H1 (cell line): ENCODE data around the gene WDR48. TPM values are rescaled to one million over a fixed set of nuclear protein-coding genes. Genes with fewer than 3 reads are reported as not detected.

Experiments used
- CTCF ChIA-PET: fragments of 300-600 bp; sonication (Branson Sonifier 250); formaldehyde crosslinking; loops from one replicate; lab custom pipeline; 2021; ENCODE audit not compliant: partially characterized antibody; lab: Charles Lee
- POLR2A ChIA-PET: fragments of 300-600 bp; sonication (Branson Sonifier 250); formaldehyde crosslinking; loops from one replicate; lab custom pipeline; 2021; ENCODE audit warnings: inconsistent platforms; ENCODE audit not compliant: partially characterized antibody; lab: Charles Lee
- DNase-seq, 2 experiments: peaks; one replicate each; pipeline versions ENCODE4 v3.0.0 to v3.0.0-alpha.2; 2010 to 2022; ENCODE audit warnings: low spot score in 2 of 2, low read depth in 1 of 2, mixed read lengths in 1 of 2
- FAIRE-seq: peaks from 2 replicates; lab custom pipeline; 2011; peaks lifted over from hg19 to GRCh38; lab: Jason Lieb, UNC
- H2AFZ ChIP-seq: 2 replicates; pipeline ENCODE4 v1.8.1; 2012; ENCODE audit warnings: low read length, inconsistent platforms
- H2AK5ac ChIP-seq: 2 replicates; pipeline ENCODE4 v1.6.1; 2013; ENCODE audit warnings: low read depth, low read length
- H2BK120ac ChIP-seq: replicated peaks from 2 replicates; pipeline ENCODE3; 2013; ENCODE audit warnings: low read depth, low read length, inconsistent platforms
- H2BK12ac ChIP-seq: 2 replicates; pipeline ENCODE4 v1.6.1; 2013; ENCODE audit warnings: low read depth, low read length
- H2BK15ac ChIP-seq: 2 replicates; pipeline ENCODE4 v1.6.1; 2013; ENCODE audit warnings: low read length
- H2BK20ac ChIP-seq: 2 replicates; pipeline ENCODE4 v1.6.1; 2013; ENCODE audit warnings: low read length
- H2BK5ac ChIP-seq: 2 replicates; pipeline ENCODE4 v1.6.1; 2013; ENCODE audit warnings: low read depth, low read length
- H3K14ac ChIP-seq: 2 replicates; pipeline ENCODE4 v1.6.1; 2013; ENCODE audit warnings: inconsistent platforms; ENCODE audit not compliant: insufficient read length
- H3K18ac ChIP-seq: 2 replicates; pipeline ENCODE4 v1.6.1; 2013; ENCODE audit warnings: low read length; ENCODE audit errors: extremely low read depth
- H3K23ac ChIP-seq: 2 replicates; pipeline ENCODE4 v1.6.1; 2013; ENCODE audit warnings: inconsistent platforms; ENCODE audit not compliant: insufficient read length
- H3K23me2 ChIP-seq: 2 replicates; pipeline ENCODE4 v1.6.1; 2013; ENCODE audit warnings: low read depth, low read length
- H3K27ac ChIP-seq: 2 replicates; pipeline ENCODE4 v1.6.1; 2011; ENCODE audit warnings: low read depth, low read length, inconsistent platforms
- H3K27me3 ChIP-seq, 4 experiments: replicated peaks in 1 of 4; 1 replicate in 1 of 4; 2 replicates in 3 of 4; pipeline versions ENCODE4 v1.6.1 to v1.8.1; 2011 to 2013; ENCODE audit warnings: low read length in 3 of 4, mild to moderate bottlenecking in 3 of 4, inconsistent platforms in 2 of 4, mixed read lengths in 2 of 4, moderate library complexity in 1 of 4; ENCODE audit not compliant: control insufficient read depth in 3 of 4, insufficient read depth in 3 of 4; ENCODE audit errors: extremely low read depth in 1 of 4
- H3K36me3 ChIP-seq, 4 experiments: 2 replicates each; pipeline versions ENCODE4 v1.6.1 to v1.8.1; 2011 to 2013; ENCODE audit warnings: mild to moderate bottlenecking in 4 of 4, low read length in 3 of 4, moderate library complexity in 2 of 4, control low read depth in 1 of 4, inconsistent platforms in 1 of 4; ENCODE audit not compliant: insufficient read depth in 4 of 4, control insufficient read depth in 2 of 4
- H3K4ac ChIP-seq: replicated peaks from 2 replicates; pipeline ENCODE3; 2013; ENCODE audit warnings: low read length, low read depth, mixed read lengths, inconsistent platforms; ENCODE audit not compliant: insufficient read length
- H3K4me1 ChIP-seq, 4 experiments: replicated peaks in 1 of 4; 1 replicate in 1 of 4; 2 replicates in 3 of 4; pipeline versions ENCODE4 v1.6.1 to v1.8.1; 2011 to 2013; ENCODE audit warnings: low read length in 3 of 4, inconsistent platforms in 2 of 4, mixed read lengths in 1 of 4; ENCODE audit not compliant: insufficient read depth in 4 of 4, control insufficient read depth in 3 of 4
- H3K4me2 ChIP-seq, 2 experiments: 2 replicates each; pipeline versions ENCODE4 v1.6.1 to v1.8.1; 2011 to 2013; ENCODE audit warnings: low read depth in 2 of 2, low read length in 2 of 2, control low read depth in 1 of 2, inconsistent platforms in 1 of 2, mild to moderate bottlenecking in 1 of 2; ENCODE audit not compliant: insufficient read depth in 1 of 2
- H3K4me3 ChIP-seq, 4 experiments: fragments of 200-600, 300-600 bp in 1 of 4; sonication (generic), shearing (Covaris generic), sonication (Bioruptor Twin) in 1 of 4; 2 replicates each; pipeline versions ENCODE4 v1.5.1 to v1.8.1; 2011 to 2016; ENCODE audit warnings: low read length in 4 of 4, low read depth in 3 of 4, control low read depth in 2 of 4, inconsistent platforms in 2 of 4, mild to moderate bottlenecking in 2 of 4, mixed read lengths in 1 of 4, moderate library complexity in 1 of 4; ENCODE audit not compliant: insufficient read depth in 2 of 4; ENCODE audit errors: extremely low read depth in 1 of 4
- H3K56ac ChIP-seq: replicated peaks from 2 replicates; pipeline ENCODE3; 2013; ENCODE audit warnings: low read depth, mild to moderate bottlenecking, mixed read lengths, low read length, inconsistent platforms; ENCODE audit not compliant: insufficient read length
- H3K79me1 ChIP-seq: 2 replicates; pipeline ENCODE4 v1.6.1; 2013; ENCODE audit warnings: low read depth, low read length, control low read depth
- H3K79me2 ChIP-seq, 2 experiments: 2 replicates each; pipeline versions ENCODE4 v1.6.1 to v1.8.1; 2012 to 2013; ENCODE audit warnings: low read length in 2 of 2, mild to moderate bottlenecking in 2 of 2, inconsistent platforms in 1 of 2; ENCODE audit not compliant: insufficient read depth in 2 of 2, control insufficient read depth in 1 of 2
- H3K9ac ChIP-seq, 4 experiments: replicated peaks in 1 of 4; 1 replicate in 1 of 4; 2 replicates in 3 of 4; pipeline versions ENCODE4 v1.6.1 to v1.8.1; 2011 to 2013; ENCODE audit warnings: low read depth in 3 of 4, low read length in 3 of 4, control low read depth in 2 of 4, mild to moderate bottlenecking in 2 of 4, moderate library complexity in 2 of 4, inconsistent platforms in 1 of 4; ENCODE audit errors: extremely low read depth in 1 of 4
- H3K9me3 ChIP-seq, 2 experiments: 2 replicates each; pipeline versions ENCODE4 v1.6.1 to v1.8.1; 2012 to 2013; ENCODE audit warnings: mild to moderate bottlenecking in 2 of 2, moderate library complexity in 2 of 2, control low read depth in 1 of 2, inconsistent platforms in 1 of 2, low read depth in 1 of 2, low read length in 1 of 2, mixed read lengths in 1 of 2; ENCODE audit not compliant: insufficient read depth in 2 of 2
- H4K20me1 ChIP-seq, 2 experiments: replicated peaks in 1 of 2; 2 replicates each; pipeline versions ENCODE3 to v1.8.1; 2011 to 2013; ENCODE audit warnings: inconsistent platforms in 2 of 2, low read length in 2 of 2, mild to moderate bottlenecking in 1 of 2; ENCODE audit not compliant: insufficient read depth in 2 of 2, control insufficient read depth in 1 of 2
- H4K5ac ChIP-seq: 2 replicates; pipeline ENCODE4 v1.6.1; 2013; ENCODE audit warnings: low read length, low read depth, mixed read lengths, inconsistent platforms; ENCODE audit not compliant: insufficient read length
- H4K8ac ChIP-seq: 2 replicates; pipeline ENCODE4 v1.8.0; 2013; ENCODE audit warnings: mild to moderate bottlenecking, moderate library complexity, low read length, inconsistent platforms; ENCODE audit not compliant: insufficient read depth; ENCODE audit errors: extremely low read depth
- H4K91ac ChIP-seq: replicated peaks from 2 replicates; pipeline ENCODE3; 2013; ENCODE audit warnings: low read length, mixed read lengths, inconsistent platforms; ENCODE audit not compliant: insufficient read length
- ASH2L ChIP-seq: fragments of 200-600, 300-600 bp; sonication (generic); IDR thresholded peaks from one replicate; pipeline ENCODE4 v1.7.1; 2017; ENCODE audit warnings: low read length
- JUN ChIP-seq: IDR thresholded peaks from 2 replicates; pipeline ENCODE4 v1.6.1; 2011; ENCODE audit warnings: low read depth, mild to moderate bottlenecking, improper control_type of control experiment, low read length
- JUND ChIP-seq: IDR thresholded peaks from 2 replicates; pipeline ENCODE4 v1.6.1; 2011; ENCODE audit warnings: mild to moderate bottlenecking, improper control_type of control experiment, low read length
- KDM4A ChIP-seq: IDR thresholded peaks from one replicate; pipeline ENCODE4 v1.7.1; 2012; ENCODE audit warnings: low read depth, mild to moderate bottlenecking, moderate library complexity, low read length, inconsistent platforms; ENCODE audit not compliant: severe bottlenecking
- KDM5A ChIP-seq: fragments of 200-600 bp; IDR thresholded peaks from 2 replicates; pipeline ENCODE4 v1.7.1; 2012; ENCODE audit warnings: mild to moderate bottlenecking, low read length, inconsistent platforms, mixed read lengths
- MAFK ChIP-seq: IDR thresholded peaks from 2 replicates; pipeline ENCODE4 v1.6.1; 2012; ENCODE audit warnings: low read depth, mild to moderate bottlenecking, improper control_type of control experiment, low read length
- PHF8 ChIP-seq: fragments of 200-600 bp; sonication (generic); conservative IDR thresholded peaks from 2 replicates; pipeline ENCODE4 v1.7.1; 2012; ENCODE audit warnings: low read depth, mild to moderate bottlenecking, inconsistent platforms, low read length, moderate library complexity
- RFX5 ChIP-seq: IDR thresholded peaks from 2 replicates; pipeline ENCODE4 v1.6.1; 2011; ENCODE audit warnings: low read depth, low read length, improper control_type of control experiment, borderline replicate concordance
- RNF2 ChIP-seq: fragments of 200-900, 300-1000 bp; sonication (generic); IDR thresholded peaks from 2 replicates; pipeline ENCODE4 v1.7.1; 2016; ENCODE audit warnings: borderline replicate concordance, low read depth, mild to moderate bottlenecking, antibody characterized with exemption, low read length; ENCODE audit not compliant: poor library complexity, severe bottlenecking; ENCODE audit errors: missing control alignments
- TBP ChIP-seq: IDR thresholded peaks from 2 replicates; pipeline ENCODE4 v1.6.1; 2011; ENCODE audit warnings: low read depth, low read length, improper control_type of control experiment
- ZNF274 ChIP-seq: IDR thresholded peaks from 2 replicates; pipeline ENCODE4 v1.7.0; 2012; ENCODE audit warnings: low read length, borderline replicate concordance; ENCODE audit errors: extremely low read depth
- WGBS, 2 experiments: shearing (Covaris generic) in 1 of 2; methylation state at CpG; one replicate each; pipeline versions ENCODE4 v1.1.6 to v1.1.7; 2013 to 2015; ENCODE audit warnings: low lambda C conversion rate in 2 of 2, mixed read lengths in 2 of 2, inconsistent platforms in 1 of 2, low coverage in 1 of 2, missing lambda C conversion rate in 1 of 2; ENCODE audit not compliant: insufficient replicate concordance in 2 of 2, insufficient coverage in 1 of 2, insufficient read length in 1 of 2; ENCODE audit errors: extremely low coverage in 1 of 2, missing lambda C conversion rate in 1 of 2; 5-methylcytosine and 5-hydroxymethylcytosine counted together
- polyA plus RNA-seq, 7 experiments: library from polyadenylated mRNA; depleted of rRNA in 3 of 7; stranded (reverse) in 5 of 7; unstranded in 2 of 7; fragments of >200 nt in 5 of 7; fragments of 200-250 nt in 2 of 7; gene quantifications; 1 replicate in 5 of 7; 2 replicates in 1 of 7; 4 replicates in 1 of 7; pipeline versions ENCODE4 v1.2.1 to v1.2.3, GENCODE V29; 2011 to 2013; ENCODE audit warnings: missing spikeins in 2 of 7, mixed read lengths in 2 of 7
- total RNA-seq: library from RNA; stranded (reverse); fragmentation: NEBNext Ultra II Directional; extraction: Animal tissue kit (Norgen Biotek cat#: 25700); gene quantifications from 2 replicates; pipeline ENCODE4 v1.2.1, GENCODE V29; 2021
- TF ChIP-seq, protein P1 (sequence below): IDR thresholded peaks from 2 replicates; pipeline ENCODE4 v1.6.1; 2012; ENCODE audit warnings: inconsistent platforms

The WDR48 gene
- total and polyA plus RNA-seq, 2 of the 8 experiments (the other 6 are each of a cell fraction or from before 2014, with no cell fraction given), result 21.2 to 54.1 TPM

DNA sequence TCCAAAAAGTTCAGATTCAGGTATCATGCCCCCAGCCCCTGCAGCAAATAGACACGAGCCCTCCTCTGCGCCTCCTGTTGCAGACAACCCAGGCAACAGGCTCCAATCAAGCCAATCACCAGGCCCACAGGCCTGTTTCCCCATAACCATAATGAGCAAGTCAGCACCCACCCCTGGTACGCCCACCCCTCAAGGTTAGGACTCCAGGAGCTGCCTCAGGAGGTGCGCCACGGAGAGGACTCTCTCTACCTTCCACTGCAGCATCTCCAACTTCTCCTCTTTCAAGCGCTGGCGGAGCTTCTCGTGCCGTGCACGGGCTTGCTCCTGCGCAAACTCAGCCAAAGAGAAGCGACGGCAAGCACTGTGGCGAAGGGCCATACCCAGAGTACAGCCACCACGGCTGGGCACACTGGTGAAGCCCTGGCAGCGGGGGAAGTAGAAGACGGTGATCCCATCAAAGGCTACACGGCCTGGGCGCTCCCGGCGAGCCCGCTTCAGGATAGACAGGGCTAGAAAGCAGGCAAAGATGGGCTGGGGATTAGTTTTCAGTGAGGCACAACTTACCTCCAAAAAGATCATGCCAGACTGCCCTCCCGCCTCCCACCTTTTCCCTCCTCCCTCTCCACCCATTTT lies 93.0 kb downstream of the WDR48 start:
- ChIA-PET CTCF (interaction anchor here (0.9 to 3.1 kb wide), 6 partner anchors 10 to 147 kb away, joined by 3 to 11 read pairs (median 4); partner anchors contain the start of genes GORASP1 and TTC21A), POLR2A (interaction anchor here (1.2 kb wide), 1 partner anchor 17 kb away, joined by 5 read pairs; no protein-coding TSS in a partner anchor)
- peaks cover 7 to 33% of the 10 kb centered on the region in 2 experiments for H3K79me2 ChIP-seq
- TF ChIP-seq TBP (no peak), PHF8 (no peak), KDM4A (no peak), ASH2L (no peak), JUN (no peak), RFX5 (no peak), ZNF274 (no peak), KDM5A (no peak), JUND (no peak), MAFK (no peak), RNF2 (no peak)
- TF ChIP-seq, protein P1, sequence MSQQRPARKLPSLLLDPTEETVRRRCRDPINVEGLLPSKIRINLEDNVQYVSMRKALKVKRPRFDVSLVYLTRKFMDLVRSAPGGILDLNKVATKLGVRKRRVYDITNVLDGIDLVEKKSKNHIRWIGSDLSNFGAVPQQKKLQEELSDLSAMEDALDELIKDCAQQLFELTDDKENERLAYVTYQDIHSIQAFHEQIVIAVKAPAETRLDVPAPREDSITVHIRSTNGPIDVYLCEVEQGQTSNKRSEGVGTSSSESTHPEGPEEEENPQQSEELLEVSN, result no peak

More for the DNA sequence above, 93.0 kb downstream of the WDR48 start:
- no peak overlapping the region for H3K56ac ChIP-seq
- H3K4me1 ChIP-seq, result peaks cover 9 to 28% (median 17%) of the 10 kb centered on the region in 4 experiments
- no peak overlapping the region for H3K4ac ChIP-seq
- H3K4me2 ChIP-seq, result no peak overlapping the region
- H3K36me3 ChIP-seq, result peaks cover 14 to 45% (median 21%) of the 10 kb centered on the region in 4 experiments; a peak in 6 of 8 replicates
- DNase-seq (no peak), FAIRE-seq (no peak)
- no peak overlapping the region for H4K5ac ChIP-seq
- H3K23ac ChIP-seq, result no peak overlapping the region
- no peak overlapping the region for H4K91ac ChIP-seq
- peaks cover 3 to 26% of the 10 kb centered on the region in 2 experiments for H4K20me1 ChIP-seq
- H2AK5ac ChIP-seq, result no peak overlapping the region
- H3K79me1 ChIP-seq, result peaks cover 9% of the 10 kb centered on the region; the same call in 1 of the 2 replicates
- H3K9me3 ChIP-seq, result no peaks in the 10 kb centered on the region
- 88% methylated on average over 22 of the region's 23 CpGs; no CpG with 5 or more reads in 1 of the 2 experiments for WGBS, 2 experiments
- H2BK20ac ChIP-seq, result no peak overlapping the region
- H3K4me3 ChIP-seq, result no peak overlapping the region
- H2BK5ac ChIP-seq, result no peak overlapping the region; the same call in 1 of the 2 replicates
- no peak overlapping the region for H2BK15ac ChIP-seq
- H3K18ac ChIP-seq, result no peak overlapping the region
- H3K9ac ChIP-seq, result no peak overlapping the region
- H3K14ac ChIP-seq, result no peak overlapping the region
- H4K8ac ChIP-seq, result no peak overlapping the region
- no peaks in the 10 kb centered on the region; the same call in 1 of the 2 replicates for H3K23me2 ChIP-seq
- no peak overlapping the region for H2BK12ac ChIP-seq
- H3K27me3 ChIP-seq, result no peaks in the 10 kb centered on the region
- no peak overlapping the region for H2BK120ac ChIP-seq
- H3K27ac ChIP-seq, result no peak overlapping the region
- no peak overlapping the region for H2AFZ ChIP-seq
